HepG2 (cell line): ENCODE measurements around the gene FGF14. TPM values are rescaled to one million over a fixed set of nuclear protein-coding genes. Genes with fewer than 3 reads are reported as not detected.

Source experiments
- ATAC-seq: fragments of 200-7000 bp; cut with Tn5 transposase; 3 replicates; pipeline ENCODE4 v1.9.1; 2020; ENCODE audit warnings: mild to moderate bottlenecking, moderate library complexity
- BruUV-seq: library from RNA; stranded (reverse); fragments of 400-500 nt; replicated peaks from 2 replicates; lab custom pipeline; 2021; lab: Mats Ljungman, UMichigan
- CTCF ChIA-PET: fragments of 300-600 bp; formaldehyde crosslinking; extraction: SDS; loops from one replicate; lab custom pipeline; 2021; ENCODE audit warnings: low total read pairs, inconsistent platforms, low intra/inter-chr PET ratio; lab: Yijun Ruan, JAX
- POLR2A ChIA-PET: fragments of 350-600 bp; sonication (Branson Sonifier 250); formaldehyde crosslinking; loops from one replicate; lab custom pipeline; 2020; ENCODE audit warnings: antibody characterized with exemption, inconsistent platforms; lab: Yijun Ruan, JAX
- DNase-seq: peaks from one replicate; pipeline ENCODE4 v3.0.0-alpha.2; 2015; ENCODE audit warnings: low spot score
- FAIRE-seq: peaks from 3 replicates; lab custom pipeline; 2011; peaks lifted over from hg19 to GRCh38; lab: Jason Lieb, UNC
- H2AFZ ChIP-seq: one replicate; pipeline ENCODE4 v1.6.1; 2011; ENCODE audit warnings: low read length, inconsistent platforms
- H3K27ac ChIP-seq: fragments of 300-600 bp; 3 replicates; pipeline ENCODE4 v1.8.0; 2011; ENCODE audit warnings: mixed run types, mild to moderate bottlenecking, mixed read lengths, low read length, inconsistent platforms; ENCODE audit not compliant: insufficient read depth; ENCODE audit errors: extremely low read length
- H3K27me3 ChIP-seq, 2 experiments: fragments of 200-600 bp in 1 of 2; 2 replicates in 1 of 2; 3 replicates in 1 of 2; pipeline versions ENCODE4 v1.6.0 to v1.8.0; 2011; ENCODE audit warnings: low read length in 2 of 2, mild to moderate bottlenecking in 2 of 2, moderate library complexity in 2 of 2, inconsistent platforms in 1 of 2; ENCODE audit not compliant: insufficient read depth in 2 of 2, control insufficient read depth in 1 of 2
- H3K36me3 ChIP-seq, 2 experiments: fragments of 200-600 bp in 1 of 2; replicated peaks in 1 of 2; 2 replicates in 1 of 2; 3 replicates in 1 of 2; pipeline versions ENCODE4 v1.5.1 to v1.8.0; 2011; ENCODE audit warnings: low read length in 2 of 2, inconsistent platforms in 1 of 2; ENCODE audit not compliant: insufficient read depth in 2 of 2, control insufficient read depth in 1 of 2
- H3K4me1 ChIP-seq: 2 replicates; pipeline ENCODE4 v1.5.1; 2012; ENCODE audit warnings: low read length, inconsistent platforms; ENCODE audit not compliant: insufficient read depth
- H3K4me2 ChIP-seq: 2 replicates; pipeline ENCODE4 v1.6.0; 2011; ENCODE audit warnings: low read depth, low read length, inconsistent platforms
- H3K4me3 ChIP-seq, 3 experiments: fragments of 200-600 bp in 1 of 3; sonication (generic), shearing (Covaris generic) in 1 of 3; replicated peaks in 1 of 3; 2 replicates each; pipeline ENCODE4 v1.5.1; 2011 to 2016; ENCODE audit warnings: low read length in 3 of 3, inconsistent platforms in 2 of 3, low read depth in 2 of 3, mild to moderate bottlenecking in 2 of 3, control low read depth in 1 of 3, mixed read lengths in 1 of 3; ENCODE audit not compliant: insufficient read depth in 1 of 3
- H3K79me2 ChIP-seq: one replicate; pipeline ENCODE4 v1.6.1; 2011; ENCODE audit warnings: low read length, inconsistent platforms; ENCODE audit not compliant: insufficient read depth
- H3K9ac ChIP-seq: 2 replicates; pipeline ENCODE4 v1.6.0; 2011; ENCODE audit warnings: mild to moderate bottlenecking, low read depth, low read length, inconsistent platforms; ENCODE audit not compliant: insufficient read depth
- H3K9me3 ChIP-seq: 2 replicates; pipeline ENCODE4 v1.5.1; 2012; ENCODE audit warnings: mild to moderate bottlenecking, low read length
- H4K20me1 ChIP-seq: 2 replicates; pipeline ENCODE4 v1.6.0; 2011; ENCODE audit warnings: inconsistent platforms, mild to moderate bottlenecking, low read length, moderate library complexity; ENCODE audit not compliant: insufficient read depth
- CEBPB ChIP-seq: IDR thresholded peaks from 2 replicates; pipeline ENCODE4 v1.6.1; 2011; ENCODE audit warnings: low read depth, low read length, improper control_type of control experiment, borderline replicate concordance
- CEBPG ChIP-seq: IDR thresholded peaks from 2 replicates; pipeline ENCODE4 v1.6.1; 2016
- ETS1 ChIP-seq: sonication (generic); formaldehyde crosslinking; IDR thresholded peaks from 2 replicates; pipeline ENCODE4 v1.4.0; 2020; ENCODE audit warnings: missing genetic modification reagents
- HNF1A ChIP-seq, 2 experiments: sonication (generic) in 1 of 2; formaldehyde crosslinking in 1 of 2; IDR thresholded peaks; 2 replicates each; pipeline versions ENCODE4 v1.4.0 to v1.6.1; 2016 to 2020; ENCODE audit warnings: borderline replicate concordance in 1 of 2, low read depth in 1 of 2, mild to moderate bottlenecking in 1 of 2, missing genetic modification reagents in 1 of 2
- PCBP1 ChIP-seq: fragments of 200-400 bp; formaldehyde crosslinking; IDR thresholded peaks from 2 replicates; pipeline ENCODE4 v1.6.1; 2017; ENCODE audit warnings: mild to moderate bottlenecking, low read depth, low read length, borderline replicate concordance
- SMARCE1 ChIP-seq: fragments of 450-650 bp; IDR thresholded peaks from 2 replicates; pipeline ENCODE4 v1.6.1; 2017; ENCODE audit warnings: borderline replicate concordance
- SOX13 ChIP-seq, 3 experiments: fragments of 450-650 bp in 1 of 3; sonication (generic) in 1 of 3; formaldehyde crosslinking in 1 of 3; IDR thresholded peaks in 2 of 3; conservative IDR thresholded peaks in 1 of 3; 2 replicates each; pipeline versions ENCODE4 v1.5.0 to v1.6.1; 2016 to 2020; ENCODE audit warnings: antibody characterized with exemption in 1 of 3, mild to moderate bottlenecking in 1 of 3, missing compliant biosample characterization in 1 of 3, missing genetic modification reagents in 1 of 3, moderate library complexity in 1 of 3
- ZBTB43 ChIP-seq: sonication (generic); formaldehyde crosslinking; conservative IDR thresholded peaks from 2 replicates; pipeline ENCODE4 v1.4.0; 2020; ENCODE audit warnings: missing genetic modification reagents
- ZBTB46 ChIP-seq: sonication (generic); formaldehyde crosslinking; IDR thresholded peaks from 2 replicates; pipeline ENCODE4 v1.4.0; 2020; ENCODE audit warnings: mild to moderate bottlenecking, missing genetic modification reagents, borderline replicate concordance
- ZFX ChIP-seq: sonication (generic); formaldehyde crosslinking; IDR thresholded peaks from 2 replicates; pipeline ENCODE4 v1.4.0; 2020; ENCODE audit warnings: mild to moderate bottlenecking, low read depth, missing genetic modification reagents, moderate library complexity
- ZFY ChIP-seq: sonication (generic); formaldehyde crosslinking; IDR thresholded peaks from 2 replicates; pipeline ENCODE4 v1.4.0; 2020; ENCODE audit warnings: missing genetic modification reagents
- ZNF121 ChIP-seq: sonication (generic); formaldehyde crosslinking; IDR thresholded peaks from 2 replicates; pipeline ENCODE4 v1.5.0; 2020; ENCODE audit warnings: mild to moderate bottlenecking, missing genetic modification reagents
- ZNF629 ChIP-seq: sonication (generic); formaldehyde crosslinking; conservative IDR thresholded peaks from 2 replicates; pipeline ENCODE4 v1.5.0; 2020; ENCODE audit warnings: missing genetic modification reagents
- WGBS: methylation state at CpG from one replicate; pipeline ENCODE4 v1.1.6; 2017; ENCODE audit warnings: low lambda C conversion rate; 5-methylcytosine and 5-hydroxymethylcytosine counted together
- in situ Hi-C: cut with HindIII; loops from 2 replicates; pipeline ENCODE4 v1.10.0; 2017; ENCODE audit warnings: low pct_unique_long_range_greater_than_20kb; ENCODE audit not compliant: extremely low pct_ligation_motif_present
- intact Hi-C: fragments of 100-400 bp; cut with micrococcal nuclease; formaldehyde crosslinking; loops from one replicate; pipeline ENCODE4 v1.10.0; 2022; ENCODE audit not compliant: unreplicated experiment
- polyA plus RNA-seq, 8 experiments: library from polyadenylated mRNA; depleted of rRNA in 3 of 8; stranded (reverse) in 7 of 8; unstranded in 1 of 8; fragments of >200 nt; fragmentation: Illumina TruSeq in 4 of 8; extraction: Trizol in 4 of 8; gene quantifications; 2 replicates each; pipeline versions ENCODE4 v1.2.1 to v1.2.3, GENCODE V29; 2011 to 2016; ENCODE audit warnings: low read depth in 4 of 8, missing spikeins in 1 of 8, mixed read lengths in 1 of 8; ENCODE audit not compliant: insufficient read depth in 1 of 8
- total RNA-seq, 5 experiments: library from RNA; depleted of rRNA; stranded (reverse); fragments of >200 nt; fragmentation: Illumina TruSeq; extraction: Trizol; gene quantifications; 2 replicates each; pipeline ENCODE4 v1.2.3, GENCODE V29; 2016; ENCODE audit warnings: low read depth in 1 of 5

The FGF14 gene
- total and polyA plus RNA-seq, 2 of the 13 experiments (the other 11 are each of a cell fraction or from before 2014, with no cell fraction given) = not detected

GRCh38 chr13:101739382-101740178 is 662.3 kb downstream of the FGF14 start:
- DNase-seq (peak; percentile 4), FAIRE-seq (no peak), ATAC-seq (peak; percentile 64)
- intact Hi-C loops = no loop called here
- H3K9me3 ChIP-seq = no peaks in the 10 kb centered on the region
- CTCF ChIA-PET = no interaction called here
- no peaks in the 10 kb centered on the region for H3K36me3 ChIP-seq
- no peak overlapping the region for H3K4me3 ChIP-seq
- no peak overlapping the region for H3K27ac ChIP-seq
- H3K27me3 ChIP-seq = no peaks in the 10 kb centered on the region
- H4K20me1 ChIP-seq = no peaks in the 10 kb centered on the region
- H3K4me2 ChIP-seq = peak overlapping the region; percentile 21
- 4% methylated on average over 9 of the region's 9 CpGs for WGBS
- H3K4me1 ChIP-seq = peaks cover 13% of the 10 kb centered on the region; the same call in 1 of the 2 replicates
- no peak for TF ChIP-seq ETS1 (CRISPR knock-in tag)
- no peak for TF ChIP-seq SOX13 (IDR thresholded peaks at IDR 0.05)
- peak in 1 of 2 experiments; percentile 22; a peak in 1 of 4 replicates for TF ChIP-seq SOX13 (CRISPR knock-in tag; conservative IDR thresholded peaks at IDR 0.05 in 1 of 2, IDR thresholded peaks at IDR 0.05 in 1 of 2)
- TF ChIP-seq ZBTB46 (CRISPR knock-in tag) = no peak
- peak; percentile 86 for TF ChIP-seq CEBPG (CRISPR knock-in tag)
- TF ChIP-seq CEBPB = peak; percentile 59; the same call in 1 of the 2 replicates
- peak; percentile 38; the same call in 1 of the 2 replicates for TF ChIP-seq ZFY
- TF ChIP-seq PCBP1 = no peak
- peak; percentile 20; the same call in 1 of the 2 replicates for TF ChIP-seq HNF1A (IDR thresholded peaks at IDR 0.05; ENCODE audit: low read depth)
- no peak for TF ChIP-seq HNF1A (CRISPR knock-in tag; IDR thresholded peaks at IDR 0.05; ENCODE audit: borderline replicate concordance)
- TF ChIP-seq ZFX (CRISPR knock-in tag) = peak; percentile 44; the same call in 1 of the 2 replicates
- peak; percentile 65 for TF ChIP-seq ZNF629
- no peak for TF ChIP-seq SMARCE1
- TF ChIP-seq ZNF121 (CRISPR knock-in tag) = 0 out of 2 replicates have a peak, but pooled peaks have one; percentile 27
- no peak for TF ChIP-seq ZBTB43 (CRISPR knock-in tag)
- no TSS peak for BruUV-seq
- no peak overlapping the region for H2AFZ ChIP-seq
- in situ Hi-C loops = no loop called here
- POLR2A ChIA-PET = no interaction called here
- H3K9ac ChIP-seq = no peak overlapping the region
- H3K79me2 ChIP-seq = no peaks in the 10 kb centered on the region
